ENCODE data around the gene ADGRG2.

The ADGRG2 gene

GRCh38 chrX:18951032-18951431 lies 171.2 kb downstream of the ADGRG2 start:
- no peak for ATAC-seq

GRCh38 chrX:18949944-18950301 lies 172.3 kb downstream of the ADGRG2 start:
- ATAC-seq, result no peak

GRCh38 chrX:18949291-18949943 lies 172.9 kb downstream of the ADGRG2 start:
- ATAC-seq, result no peak

- ATAC-seq, result no peak
These were observed 175.7 kb downstream of the ADGRG2 start for GRCh38 chrX:18946611-18947010.

- ATAC-seq, result no peak
These were observed 176.1 kb downstream of the ADGRG2 start for GRCh38 chrX:18946157-18946556.

GRCh38 chrX:18945483-18945882 lies 176.8 kb downstream of the ADGRG2 start:
- no peak for ATAC-seq

- ATAC-seq, result no peak
These were observed 177.8 kb downstream of the ADGRG2 start for GRCh38 chrX:18944482-18944881.

GRCh38 chrX:18941896-18942295 lies 180.4 kb downstream of the ADGRG2 start:
- ATAC-seq, result no peak

Data from activated CD4-positive, CD25-positive, alpha-beta regulatory T cell treated with anti-CD3 and anti-CD28 coated beads, Interleukin-2, amount 50 U/mL, for 24 hours (primary cell).